Spinal cord (tissue), 10 donors: ENCODE data around the gene SLC27A2. TPM values are rescaled to one million over a fixed set of nuclear protein-coding genes. Genes with fewer than 3 reads are reported as not detected.

Experiments
- DNase-seq, 6 donors: peaks; one replicate each; pipeline versions ENCODE4 v3.0.0 to v3.0.0-alpha.2; 2013 to 2015; ENCODE audit warnings: low spot score in 6 of 6, low read depth in 4 of 6
- H3K27ac ChIP-seq: one replicate; pipeline ENCODE4 v1.5.1; 2013; ENCODE audit warnings: low read depth, low read length, control low read depth
- H3K27me3 ChIP-seq: one replicate; pipeline ENCODE4 v1.6.1; 2013; ENCODE audit warnings: low read length; ENCODE audit not compliant: control insufficient read depth, insufficient read depth
- H3K36me3 ChIP-seq: one replicate; pipeline ENCODE4 v1.6.1; 2013; ENCODE audit warnings: low read length; ENCODE audit not compliant: control insufficient read depth, insufficient read depth
- H3K4me1 ChIP-seq: one replicate; pipeline ENCODE4 v1.6.1; 2013; ENCODE audit warnings: low read length; ENCODE audit not compliant: control insufficient read depth, insufficient read depth
- H3K4me3 ChIP-seq: one replicate; pipeline ENCODE4 v1.5.1; 2013; ENCODE audit warnings: low read depth, low read length, control low read depth
- H3K9me3 ChIP-seq: one replicate; pipeline ENCODE4 v1.6.1; 2013; ENCODE audit warnings: low read length; ENCODE audit not compliant: control insufficient read depth, insufficient read depth
- WGBS: methylation state at CpG from one replicate; pipeline ENCODE4 v1.1.5; 2013; ENCODE audit warnings: missing lambda C conversion rate; ENCODE audit not compliant: insufficient coverage; 5-methylcytosine and 5-hydroxymethylcytosine counted together
- polyA plus RNA-seq, 2 donors: library from polyadenylated mRNA; unstranded; fragments of 120-200 nt; gene quantifications; one replicate each; pipeline ENCODE4 v1.2.1, GENCODE V29; 2013; ENCODE audit not compliant: insufficient read length in 2 of 2
- total RNA-seq, 2 donors: library from RNA; depleted of rRNA in 1 of 2; stranded (reverse); fragments of 120-200 nt in 1 of 2; fragments of >200 nt in 1 of 2; gene quantifications; one replicate each; pipeline versions ENCODE4 v1.2.3 to v1.2.4, GENCODE V29; 2013 to 2014
- donor health status: healthy.

Gene SLC27A2
- total and polyA plus RNA-seq, 4 donors = 2.7 to 3.8 (median 3.2) TPM

GRCh38 chr15:50244959-50245624, 63.1 kb downstream of the SLC27A2 start:
- H3K36me3 ChIP-seq = no peaks in the 10 kb centered on the region
- no peaks in the 10 kb centered on the region for H3K4me1 ChIP-seq
- no peaks in the 10 kb centered on the region for H3K27me3 ChIP-seq
- no CpG with 5 or more reads among the region's 2 CpGs for whole genome bisulfite sequencing
- H3K4me3 ChIP-seq = no peak overlapping the region
- no peak overlapping the region for H3K27ac ChIP-seq
- H3K9me3 ChIP-seq = no peaks in the 10 kb centered on the region
- no peak for DNase-seq

GRCh38 chr15:50246631-50247030, 64.6 kb downstream of the SLC27A2 start:
- Histone ChIP-seq H3K4me3 (no peak overlapping the region), H3K9me3 (no peaks in the 10 kb centered on the region), H3K27ac (no peak overlapping the region), H3K36me3 (no peaks in the 10 kb centered on the region), H3K27me3 (no peaks in the 10 kb centered on the region), H3K4me1 (no peaks in the 10 kb centered on the region)
- 94% methylated on average over 2 of the region's 2 CpGs for WGBS
- no peak for DNase-seq

- H3K9me3 ChIP-seq = no peaks in the 10 kb centered on the region
- no peak overlapping the region for H3K4me3 ChIP-seq
- 87% methylated on average over 13 of the region's 14 CpGs for WGBS
- H3K4me1 ChIP-seq = no peaks in the 10 kb centered on the region
- no peak overlapping the region for H3K27ac ChIP-seq
- H3K27me3 ChIP-seq = no peaks in the 10 kb centered on the region
- no peaks in the 10 kb centered on the region for H3K36me3 ChIP-seq
- no peak for DNase-seq
These were observed 66.0 kb downstream of the SLC27A2 start for GRCh38 chr15:50247819-50248655.

GRCh38 chr15:50248994-50249582, 67.1 kb downstream of the SLC27A2 start:
- no peak overlapping the region for H3K27ac ChIP-seq
- no peak for DNase-seq
- WGBS = 92% methylated on average over 4 of the region's 4 CpGs
- H3K9me3 ChIP-seq = no peaks in the 10 kb centered on the region
- H3K27me3 ChIP-seq = no peaks in the 10 kb centered on the region
- no peaks in the 10 kb centered on the region for H3K36me3 ChIP-seq
- no peaks in the 10 kb centered on the region for H3K4me1 ChIP-seq
- H3K4me3 ChIP-seq = no peak overlapping the region

- no peak overlapping the region for H3K4me3 ChIP-seq
- no peak for DNase-seq
- no peak overlapping the region for H3K27ac ChIP-seq
- H3K27me3 ChIP-seq = no peaks in the 10 kb centered on the region
- no peaks in the 10 kb centered on the region for H3K4me1 ChIP-seq
- H3K36me3 ChIP-seq = no peaks in the 10 kb centered on the region
- 58% methylated on average over 2 of the region's 2 CpGs for WGBS
- H3K9me3 ChIP-seq = no peaks in the 10 kb centered on the region
These were observed 67.7 kb downstream of the SLC27A2 start for GRCh38 chr15:50249704-50250103.

- no peak overlapping the region for H3K4me3 ChIP-seq
These were observed 68.9 kb downstream of the SLC27A2 start for GRCh38 chr15:50250760-50251394.

GRCh38 chr15:50251638-50252182, 69.7 kb downstream of the SLC27A2 start:
- Histone ChIP-seq H3K4me1 (no peaks in the 10 kb centered on the region), H3K4me3 (no peak overlapping the region), H3K9me3 (no peaks in the 10 kb centered on the region), H3K27me3 (no peaks in the 10 kb centered on the region), H3K36me3 (no peaks in the 10 kb centered on the region), H3K27ac (no peak overlapping the region)
- DNase-seq = no peak
- 94% methylated on average over 7 of the region's 11 CpGs for WGBS

More at GRCh38 chr15:50250760-50251394, 68.9 kb downstream of the SLC27A2 start:
- 96% methylated on average over 3 of the region's 6 CpGs for WGBS
- H3K27me3 ChIP-seq = no peaks in the 10 kb centered on the region
- DNase-seq = no peak
- H3K36me3 ChIP-seq = no peaks in the 10 kb centered on the region
- H3K9me3 ChIP-seq = no peaks in the 10 kb centered on the region
- H3K4me1 ChIP-seq = no peaks in the 10 kb centered on the region
- H3K27ac ChIP-seq = no peak overlapping the region

GRCh38 chr15:50252556-50252955, 70.6 kb downstream of the SLC27A2 start:
- 95% methylated on average over 7 of the region's 11 CpGs for WGBS

More at GRCh38 chr15:50252556-50252955, 70.6 kb downstream of the SLC27A2 start:
- Histone ChIP-seq H3K9me3 (no peaks in the 10 kb centered on the region), H3K4me3 (no peak overlapping the region), H3K27ac (no peak overlapping the region), H3K4me1 (no peaks in the 10 kb centered on the region), H3K36me3 (no peaks in the 10 kb centered on the region), H3K27me3 (no peaks in the 10 kb centered on the region)
- no peak for DNase-seq
